HEK293 (cell line): ENCODE results near the gene NEK2.
A peak's percentile ranks its signal among the peaks of the same experiment; 100 is the strongest.

Experiments used
- EGR2 ChIP-seq: fragments of 450-650 bp; formaldehyde crosslinking; IDR thresholded peaks from 2 replicates; pipeline ENCODE4 v1.5.1; 2016; ENCODE audit warnings: low read depth, missing biosample characterization, missing genetic modification characterization
- HIC1 ChIP-seq: fragments of 450-650 bp; formaldehyde crosslinking; IDR thresholded peaks from 2 replicates; pipeline ENCODE4 v1.5.1; 2016; ENCODE audit warnings: missing biosample characterization, missing genetic modification characterization
- SP3 ChIP-seq: fragments of 450-650 bp; formaldehyde crosslinking; IDR thresholded peaks from 2 replicates; pipeline ENCODE4 v1.5.1; 2016; ENCODE audit warnings: missing biosample characterization, missing genetic modification characterization
- TCF7L2 ChIP-seq: IDR thresholded peaks from 2 replicates; pipeline ENCODE4 v1.6.1; 2011; ENCODE audit warnings: low read depth, mild to moderate bottlenecking, inconsistent platforms, low read length, moderate library complexity, borderline replicate concordance
- ZBTB20 ChIP-seq: fragments of 450-650 bp; formaldehyde crosslinking; IDR thresholded peaks from 2 replicates; pipeline ENCODE4 v1.5.1; 2016; ENCODE audit warnings: missing biosample characterization, missing genetic modification characterization
- ZBTB26 ChIP-seq: fragments of 450-650 bp; formaldehyde crosslinking; optimal IDR thresholded peaks from 2 replicates; pipeline ENCODE3; 2016; ENCODE audit warnings: missing biosample characterization, mild to moderate bottlenecking, missing genetic modification characterization
- ZFP3 ChIP-seq: fragments of 450-650 bp; formaldehyde crosslinking; IDR thresholded peaks from 2 replicates; pipeline ENCODE4 v1.5.1; 2016; ENCODE audit warnings: low read depth, missing biosample characterization, missing genetic modification characterization
- ZNF169 ChIP-seq: fragments of 450-650 bp; formaldehyde crosslinking; IDR thresholded peaks from 2 replicates; pipeline ENCODE4 v1.5.1; 2016; ENCODE audit warnings: missing biosample characterization, missing genetic modification characterization
- ZNF221 ChIP-seq: fragments of 450-650 bp; formaldehyde crosslinking; IDR thresholded peaks from 2 replicates; pipeline ENCODE4 v1.5.1; 2017; ENCODE audit warnings: missing biosample characterization, missing genetic modification characterization, borderline replicate concordance
- ZNF37A ChIP-seq: fragments of 450-650 bp; IDR thresholded peaks from 2 replicates; pipeline ENCODE4 v1.5.1; 2018; ENCODE audit warnings: missing biosample characterization, missing genetic modification characterization
- ZNF529 ChIP-seq: fragments of 450-650 bp; formaldehyde crosslinking; IDR thresholded peaks from 2 replicates; pipeline ENCODE4 v1.5.1; 2017; ENCODE audit warnings: missing genetic modification characterization, missing biosample characterization; ENCODE audit not compliant: insufficient replicate concordance
- ZNF621 ChIP-seq: fragments of 450-650 bp; formaldehyde crosslinking; IDR thresholded peaks from 2 replicates; pipeline ENCODE4 v1.5.1; 2017; ENCODE audit warnings: missing biosample characterization, missing genetic modification characterization
- ZNF704 ChIP-seq: fragments of 450-650 bp; formaldehyde crosslinking; IDR thresholded peaks from 2 replicates; pipeline ENCODE4 v1.5.1; 2016; ENCODE audit warnings: missing biosample characterization, missing genetic modification characterization
- ZNF747 ChIP-seq: fragments of 450-650 bp; formaldehyde crosslinking; IDR thresholded peaks from 2 replicates; pipeline ENCODE4 v1.5.1; 2016; ENCODE audit warnings: missing biosample characterization, missing genetic modification characterization
- ZNF843 ChIP-seq: fragments of 450-650 bp; formaldehyde crosslinking; IDR thresholded peaks from 2 replicates; pipeline ENCODE4 v1.5.1; 2016; ENCODE audit warnings: missing biosample characterization, missing genetic modification characterization
- ZXDB ChIP-seq: fragments of 450-650 bp; formaldehyde crosslinking; IDR thresholded peaks from 2 replicates; pipeline ENCODE4 v1.5.1; 2016; ENCODE audit warnings: missing biosample characterization, missing genetic modification characterization
- TF ChIP-seq, protein P1 (sequence below): fragments of 450-650 bp; formaldehyde crosslinking; IDR thresholded peaks from 2 replicates; pipeline ENCODE4 v1.5.1; 2016; ENCODE audit warnings: missing biosample characterization, missing genetic modification characterization
- TF ChIP-seq, protein P2 (sequence below): fragments of 450-650 bp; IDR thresholded peaks from 2 replicates; pipeline ENCODE4 v1.5.1; 2018; ENCODE audit warnings: missing biosample characterization, mild to moderate bottlenecking, missing genetic modification characterization
- TF ChIP-seq, protein P3 (sequence below): fragments of 450-650 bp; formaldehyde crosslinking; IDR thresholded peaks from 2 replicates; pipeline ENCODE4 v1.5.1; 2016; ENCODE audit warnings: missing biosample characterization, missing genetic modification characterization
- TF ChIP-seq, protein P4 (sequence below): fragments of 450-650 bp; formaldehyde crosslinking; IDR thresholded peaks from 2 replicates; pipeline ENCODE4 v1.5.1; 2017; ENCODE audit warnings: missing biosample characterization, missing genetic modification characterization

The NEK2 gene

DNA sequence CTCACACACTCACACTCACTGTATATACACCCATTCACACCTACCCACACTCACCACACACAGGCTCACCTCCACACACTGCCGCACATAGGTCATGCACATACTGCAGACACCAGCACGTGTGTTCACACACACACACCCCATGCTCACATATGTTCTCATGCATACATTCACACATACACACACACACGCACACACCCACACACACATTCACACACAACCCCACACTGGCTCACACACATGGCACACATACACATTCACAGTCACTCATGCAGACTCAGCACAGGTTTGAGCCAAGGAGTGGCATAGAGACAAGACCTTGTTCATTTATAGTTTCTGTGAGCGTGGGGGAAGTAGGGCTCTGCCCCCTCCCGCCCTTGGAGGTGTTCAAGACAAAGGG is 55.3 kb downstream of the NEK2 start (continued):
- TF ChIP-seq, protein P1, sequence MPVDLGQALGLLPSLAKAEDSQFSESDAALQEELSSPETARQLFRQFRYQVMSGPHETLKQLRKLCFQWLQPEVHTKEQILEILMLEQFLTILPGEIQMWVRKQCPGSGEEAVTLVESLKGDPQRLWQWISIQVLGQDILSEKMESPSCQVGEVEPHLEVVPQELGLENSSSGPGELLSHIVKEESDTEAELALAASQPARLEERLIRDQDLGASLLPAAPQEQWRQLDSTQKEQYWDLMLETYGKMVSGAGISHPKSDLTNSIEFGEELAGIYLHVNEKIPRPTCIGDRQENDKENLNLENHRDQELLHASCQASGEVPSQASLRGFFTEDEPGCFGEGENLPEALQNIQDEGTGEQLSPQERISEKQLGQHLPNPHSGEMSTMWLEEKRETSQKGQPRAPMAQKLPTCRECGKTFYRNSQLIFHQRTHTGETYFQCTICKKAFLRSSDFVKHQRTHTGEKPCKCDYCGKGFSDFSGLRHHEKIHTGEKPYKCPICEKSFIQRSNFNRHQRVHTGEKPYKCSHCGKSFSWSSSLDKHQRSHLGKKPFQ, result peak; percentile 72; the same call in 1 of the 2 replicates
- TF ChIP-seq ZBTB20 (tag by site-specific recombination) (no peak), SP3 (tag by site-specific recombination) (no peak), HIC1 (tag by site-specific recombination) (no peak), ZFP3 (tag by site-specific recombination) (no peak), ZXDB (tag by site-specific recombination) (no peak), ZNF169 (tag by site-specific recombination) (no peak), ZNF37A (tag by site-specific recombination) (no peak), ZNF221 (tag by site-specific recombination) (no peak), ZNF704 (tag by site-specific recombination) (no peak), ZNF621 (tag by site-specific recombination) (no peak), ZNF747 (tag by site-specific recombination) (no peak; the same call in 1 of the 2 replicates), EGR2 (tag by site-specific recombination) (0 out of 2 replicates have a peak, but pooled peaks have one; percentile 39), TCF7L2 (no peak), ZNF529 (tag by site-specific recombination) (no peak), ZBTB26 (tag by site-specific recombination) (no peak), ZNF843 (no peak)
- TF ChIP-seq, protein P2, sequence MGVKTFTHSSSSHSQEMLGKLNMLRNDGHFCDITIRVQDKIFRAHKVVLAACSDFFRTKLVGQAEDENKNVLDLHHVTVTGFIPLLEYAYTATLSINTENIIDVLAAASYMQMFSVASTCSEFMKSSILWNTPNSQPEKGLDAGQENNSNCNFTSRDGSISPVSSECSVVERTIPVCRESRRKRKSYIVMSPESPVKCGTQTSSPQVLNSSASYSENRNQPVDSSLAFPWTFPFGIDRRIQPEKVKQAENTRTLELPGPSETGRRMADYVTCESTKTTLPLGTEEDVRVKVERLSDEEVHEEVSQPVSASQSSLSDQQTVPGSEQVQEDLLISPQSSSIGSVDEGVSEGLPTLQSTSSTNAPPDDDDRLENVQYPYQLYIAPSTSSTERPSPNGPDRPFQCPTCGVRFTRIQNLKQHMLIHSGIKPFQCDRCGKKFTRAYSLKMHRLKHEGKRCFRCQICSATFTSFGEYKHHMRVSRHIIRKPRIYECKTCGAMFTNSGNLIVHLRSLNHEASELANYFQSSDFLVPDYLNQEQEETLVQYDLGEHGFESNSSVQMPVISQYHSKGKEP (tag by site-specific recombination), result no peak
- TF ChIP-seq, protein P3, sequence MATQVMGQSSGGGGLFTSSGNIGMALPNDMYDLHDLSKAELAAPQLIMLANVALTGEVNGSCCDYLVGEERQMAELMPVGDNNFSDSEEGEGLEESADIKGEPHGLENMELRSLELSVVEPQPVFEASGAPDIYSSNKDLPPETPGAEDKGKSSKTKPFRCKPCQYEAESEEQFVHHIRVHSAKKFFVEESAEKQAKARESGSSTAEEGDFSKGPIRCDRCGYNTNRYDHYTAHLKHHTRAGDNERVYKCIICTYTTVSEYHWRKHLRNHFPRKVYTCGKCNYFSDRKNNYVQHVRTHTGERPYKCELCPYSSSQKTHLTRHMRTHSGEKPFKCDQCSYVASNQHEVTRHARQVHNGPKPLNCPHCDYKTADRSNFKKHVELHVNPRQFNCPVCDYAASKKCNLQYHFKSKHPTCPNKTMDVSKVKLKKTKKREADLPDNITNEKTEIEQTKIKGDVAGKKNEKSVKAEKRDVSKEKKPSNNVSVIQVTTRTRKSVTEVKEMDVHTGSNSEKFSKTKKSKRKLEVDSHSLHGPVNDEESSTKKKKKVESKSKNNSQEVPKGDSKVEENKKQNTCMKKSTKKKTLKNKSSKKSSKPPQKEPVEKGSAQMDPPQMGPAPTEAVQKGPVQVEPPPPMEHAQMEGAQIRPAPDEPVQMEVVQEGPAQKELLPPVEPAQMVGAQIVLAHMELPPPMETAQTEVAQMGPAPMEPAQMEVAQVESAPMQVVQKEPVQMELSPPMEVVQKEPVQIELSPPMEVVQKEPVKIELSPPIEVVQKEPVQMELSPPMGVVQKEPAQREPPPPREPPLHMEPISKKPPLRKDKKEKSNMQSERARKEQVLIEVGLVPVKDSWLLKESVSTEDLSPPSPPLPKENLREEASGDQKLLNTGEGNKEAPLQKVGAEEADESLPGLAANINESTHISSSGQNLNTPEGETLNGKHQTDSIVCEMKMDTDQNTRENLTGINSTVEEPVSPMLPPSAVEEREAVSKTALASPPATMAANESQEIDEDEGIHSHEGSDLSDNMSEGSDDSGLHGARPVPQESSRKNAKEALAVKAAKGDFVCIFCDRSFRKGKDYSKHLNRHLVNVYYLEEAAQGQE (tag by site-specific recombination), result no peak
- TF ChIP-seq, protein P4, sequence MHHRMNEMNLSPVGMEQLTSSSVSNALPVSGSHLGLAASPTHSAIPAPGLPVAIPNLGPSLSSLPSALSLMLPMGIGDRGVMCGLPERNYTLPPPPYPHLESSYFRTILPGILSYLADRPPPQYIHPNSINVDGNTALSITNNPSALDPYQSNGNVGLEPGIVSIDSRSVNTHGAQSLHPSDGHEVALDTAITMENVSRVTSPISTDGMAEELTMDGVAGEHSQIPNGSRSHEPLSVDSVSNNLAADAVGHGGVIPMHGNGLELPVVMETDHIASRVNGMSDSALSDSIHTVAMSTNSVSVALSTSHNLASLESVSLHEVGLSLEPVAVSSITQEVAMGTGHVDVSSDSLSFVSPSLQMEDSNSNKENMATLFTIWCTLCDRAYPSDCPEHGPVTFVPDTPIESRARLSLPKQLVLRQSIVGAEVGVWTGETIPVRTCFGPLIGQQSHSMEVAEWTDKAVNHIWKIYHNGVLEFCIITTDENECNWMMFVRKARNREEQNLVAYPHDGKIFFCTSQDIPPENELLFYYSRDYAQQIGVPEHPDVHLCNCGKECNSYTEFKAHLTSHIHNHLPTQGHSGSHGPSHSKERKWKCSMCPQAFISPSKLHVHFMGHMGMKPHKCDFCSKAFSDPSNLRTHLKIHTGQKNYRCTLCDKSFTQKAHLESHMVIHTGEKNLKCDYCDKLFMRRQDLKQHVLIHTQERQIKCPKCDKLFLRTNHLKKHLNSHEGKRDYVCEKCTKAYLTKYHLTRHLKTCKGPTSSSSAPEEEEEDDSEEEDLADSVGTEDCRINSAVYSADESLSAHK, result no peak
